Keratinocyte (primary cell): ENCODE results near the gene CACNA1I. TPM values are rescaled to one million over a fixed set of nuclear protein-coding genes. Genes with fewer than 3 reads are reported as not detected.

Experiments
- DNase-seq: peaks from one replicate; pipeline ENCODE4 v3.0.0-alpha.2; 2011; ENCODE audit warnings: low read depth, missing footprints, low spot score
- FAIRE-seq: peaks from 2 replicates; lab custom pipeline; 2011; peaks lifted over from hg19 to GRCh38; lab: Jason Lieb, UNC
- H2AFZ ChIP-seq: 2 replicates; pipeline ENCODE4 v1.6.0; 2012; ENCODE audit warnings: low read length, control low read depth, inconsistent platforms; ENCODE audit not compliant: control insufficient read depth
- H3K27ac ChIP-seq: 2 replicates; pipeline ENCODE4 v1.5.1; 2011; ENCODE audit warnings: low read length; ENCODE audit not compliant: control insufficient read depth, insufficient read depth
- H3K27me3 ChIP-seq: 3 replicates; pipeline ENCODE4 v1.6.0; 2011; ENCODE audit warnings: low read length; ENCODE audit not compliant: control insufficient read depth, insufficient read depth; ENCODE audit errors: extremely low read depth
- H3K36me3 ChIP-seq, 2 experiments: 2 replicates in 1 of 2; 3 replicates in 1 of 2; pipeline ENCODE4 v1.5.1; 2011; ENCODE audit warnings: low read length in 2 of 2, mild to moderate bottlenecking in 1 of 2; ENCODE audit not compliant: control insufficient read depth in 2 of 2, insufficient read depth in 2 of 2; ENCODE audit errors: extremely low read depth in 1 of 2
- H3K4me1 ChIP-seq: 3 replicates; pipeline ENCODE4 v1.5.1; 2011; ENCODE audit warnings: low read length; ENCODE audit not compliant: control insufficient read depth, insufficient read depth; ENCODE audit errors: extremely low read depth
- H3K4me2 ChIP-seq: 3 replicates; pipeline ENCODE4 v1.6.0; 2011; ENCODE audit warnings: low read depth, low read length; ENCODE audit not compliant: control insufficient read depth, insufficient read depth; ENCODE audit errors: extremely low read depth
- H3K4me3 ChIP-seq, 3 experiments: fragments of 200-600 bp in 1 of 3; sonication (generic) in 1 of 3; 2 replicates in 2 of 3; 3 replicates in 1 of 3; pipeline ENCODE4 v1.5.1; 2011 to 2016; ENCODE audit warnings: low read length in 3 of 3, mild to moderate bottlenecking in 3 of 3, control low read depth in 2 of 3, inconsistent platforms in 1 of 3, low read depth in 1 of 3, mixed read lengths in 1 of 3, mixed run types in 1 of 3, moderate library complexity in 1 of 3; ENCODE audit not compliant: control insufficient read depth in 2 of 3, insufficient read depth in 2 of 3; ENCODE audit errors: extremely low read depth in 1 of 3
- H3K79me2 ChIP-seq: 2 replicates; pipeline ENCODE4 v1.6.0; 2012; ENCODE audit warnings: low read length; ENCODE audit not compliant: control insufficient read depth, insufficient read depth
- H3K9ac ChIP-seq: 3 replicates; pipeline ENCODE4 v1.6.0; 2011; ENCODE audit warnings: low read length; ENCODE audit not compliant: control insufficient read depth, insufficient read depth; ENCODE audit errors: extremely low read depth
- H3K9me1 ChIP-seq: 3 replicates; pipeline ENCODE4 v1.6.0; 2011; ENCODE audit warnings: low read length; ENCODE audit not compliant: control insufficient read depth, insufficient read depth; ENCODE audit errors: extremely low read depth
- H3K9me3 ChIP-seq: 2 replicates; pipeline ENCODE4 v1.5.1; 2012; ENCODE audit warnings: low read depth, low read length; ENCODE audit not compliant: control insufficient read depth
- H4K20me1 ChIP-seq: 3 replicates; pipeline ENCODE4 v1.6.0; 2011; ENCODE audit warnings: low read length; ENCODE audit not compliant: control insufficient read depth, insufficient read depth; ENCODE audit errors: extremely low read depth
- EZH2 ChIP-seq: IDR thresholded peaks from one replicate; pipeline ENCODE4 v1.6.1; 2012; ENCODE audit warnings: inconsistent platforms, mild to moderate bottlenecking, low read length, moderate library complexity
- dilution Hi-C: fragments of 300-500 bp; cut with MboI; formaldehyde crosslinking; loops from one replicate; pipeline ENCODE4 v1.7.0; 2020; ENCODE audit warnings: low sequenced_read_pairs; ENCODE audit not compliant: extremely low pct_ligation_motif_present
- polyA plus RNA-seq, 5 experiments: library from polyadenylated mRNA; depleted of rRNA in 3 of 5; stranded (reverse) in 3 of 5; stranded (forward) in 1 of 5; unstranded in 1 of 5; fragments of >200 nt; gene quantifications; 1 replicate in 1 of 5; 2 replicates in 3 of 5; 3 replicates in 1 of 5; pipeline versions ENCODE4 v1.2.1 to v1.2.3, GENCODE V29; 2011 to 2012; ENCODE audit warnings: missing spikeins in 2 of 5, low read depth in 1 of 5, low replicate concordance in 1 of 5
- TF ChIP-seq, protein P1 (sequence below), 3 experiments: IDR thresholded peaks in 1 of 3; conservative IDR thresholded peaks in 1 of 3; optimal IDR thresholded peaks in 1 of 3; 2 replicates in 2 of 3; 3 replicates in 1 of 3; pipeline versions ENCODE3 to v1.5.1; 2011; ENCODE audit warnings: low read length in 3 of 3, mild to moderate bottlenecking in 3 of 3, moderate library complexity in 2 of 3, control low read depth in 1 of 3, inconsistent platforms in 1 of 3; ENCODE audit not compliant: insufficient read depth in 2 of 3; ENCODE audit errors: extremely low read depth in 1 of 3

CACNA1I gene
- polyA plus RNA-seq, 1 donor (not counting 4 experiments of a cell fraction or from before 2014, with no cell fraction given) = not detected

DNA sequence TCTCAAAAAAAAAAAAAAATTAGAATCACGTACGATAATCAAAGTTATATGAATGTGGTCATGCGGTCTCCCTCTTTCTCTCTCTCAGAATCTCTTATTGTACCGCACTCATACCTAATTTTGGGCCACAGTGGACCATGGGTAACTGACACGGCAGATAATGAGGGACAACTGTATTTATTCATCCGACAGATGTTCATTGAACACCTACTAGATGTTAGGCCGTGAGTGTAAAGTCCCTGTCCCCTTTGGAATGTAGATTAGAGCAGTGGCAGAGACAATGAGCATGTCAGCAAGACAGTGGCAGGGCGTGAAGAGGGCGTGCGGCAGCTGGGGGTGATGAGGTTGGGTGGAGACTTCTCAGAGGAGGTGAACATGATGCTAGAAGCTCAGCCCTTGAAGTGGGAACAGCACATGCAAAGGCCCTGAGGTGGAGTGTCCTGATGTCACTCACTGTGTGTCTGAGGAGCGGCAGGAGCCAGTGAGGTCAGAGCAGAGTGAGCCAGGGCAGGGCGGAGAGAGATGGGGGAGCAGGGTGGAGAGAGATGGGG lies 25.1 kb downstream of the CACNA1I start:
- Histone ChIP-seq H3K9me3 (no peaks in the 10 kb centered on the region), H3K36me3 (no peaks in the 10 kb centered on the region), H4K20me1 (no peaks in the 10 kb centered on the region), H3K9me1 (no peaks in the 10 kb centered on the region), H3K9ac (no peak overlapping the region), H3K4me2 (no peak overlapping the region), H2AFZ (no peak overlapping the region), H3K4me1 (peaks cover 12% of the 10 kb centered on the region), H3K27ac (no peak overlapping the region), H3K4me3 (no peak overlapping the region), H3K79me2 (no peaks in the 10 kb centered on the region), H3K27me3 (peaks cover 20% of the 10 kb centered on the region)
- dilution Hi-C loops = no loop called here
- DNase-seq (no peak), FAIRE-seq (no peak)
- no peak for TF ChIP-seq EZH2
- TF ChIP-seq, protein P1, sequence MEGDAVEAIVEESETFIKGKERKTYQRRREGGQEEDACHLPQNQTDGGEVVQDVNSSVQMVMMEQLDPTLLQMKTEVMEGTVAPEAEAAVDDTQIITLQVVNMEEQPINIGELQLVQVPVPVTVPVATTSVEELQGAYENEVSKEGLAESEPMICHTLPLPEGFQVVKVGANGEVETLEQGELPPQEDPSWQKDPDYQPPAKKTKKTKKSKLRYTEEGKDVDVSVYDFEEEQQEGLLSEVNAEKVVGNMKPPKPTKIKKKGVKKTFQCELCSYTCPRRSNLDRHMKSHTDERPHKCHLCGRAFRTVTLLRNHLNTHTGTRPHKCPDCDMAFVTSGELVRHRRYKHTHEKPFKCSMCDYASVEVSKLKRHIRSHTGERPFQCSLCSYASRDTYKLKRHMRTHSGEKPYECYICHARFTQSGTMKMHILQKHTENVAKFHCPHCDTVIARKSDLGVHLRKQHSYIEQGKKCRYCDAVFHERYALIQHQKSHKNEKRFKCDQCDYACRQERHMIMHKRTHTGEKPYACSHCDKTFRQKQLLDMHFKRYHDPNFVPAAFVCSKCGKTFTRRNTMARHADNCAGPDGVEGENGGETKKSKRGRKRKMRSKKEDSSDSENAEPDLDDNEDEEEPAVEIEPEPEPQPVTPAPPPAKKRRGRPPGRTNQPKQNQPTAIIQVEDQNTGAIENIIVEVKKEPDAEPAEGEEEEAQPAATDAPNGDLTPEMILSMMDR (optimal IDR thresholded peaks at IDR 0.05 in 1 of 3, IDR thresholded peaks at IDR 0.05 in 1 of 3, conservative IDR thresholded peaks at IDR 0.05 in 1 of 3; ENCODE audit: extremely low read depth in 1 of 3, insufficient read depth in 2 of 3, low read length in 3 of 3) = no peak

DNA sequence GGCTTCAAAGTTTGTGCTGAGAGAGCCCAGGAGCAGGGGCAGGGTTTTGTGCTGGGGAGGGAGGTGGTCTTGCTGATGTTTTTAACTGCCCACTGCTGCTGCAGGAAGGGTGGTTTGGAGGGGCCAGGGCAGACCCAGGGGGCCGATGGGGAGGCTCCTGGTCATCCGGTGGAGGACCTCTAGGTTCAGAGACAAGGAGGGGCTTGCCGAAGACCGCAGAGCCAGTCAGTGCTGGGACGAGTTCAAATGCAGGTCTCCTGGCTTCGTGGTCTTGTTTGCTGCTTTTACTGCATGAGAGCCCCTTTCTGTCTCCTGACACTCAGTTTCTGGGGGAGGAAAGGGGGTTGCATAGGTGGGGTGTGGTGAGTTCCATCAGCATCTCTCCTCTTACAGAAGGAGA lies 26.0 kb downstream of the CACNA1I start:
- Histone ChIP-seq H3K4me1 (peaks cover 12% of the 10 kb centered on the region), H3K36me3 (no peaks in the 10 kb centered on the region), H3K9me1 (no peaks in the 10 kb centered on the region), H3K4me2 (no peak overlapping the region), H2AFZ (no peak overlapping the region), H3K9ac (no peak overlapping the region), H3K9me3 (no peaks in the 10 kb centered on the region), H4K20me1 (no peaks in the 10 kb centered on the region), H3K27me3 (peaks cover 26% of the 10 kb centered on the region), H3K27ac (no peak overlapping the region), H3K79me2 (no peaks in the 10 kb centered on the region), H3K4me3 (no peak overlapping the region)
- DNase-seq (no peak), FAIRE-seq (no peak)
- dilution Hi-C loops = no loop called here
- no peak for TF ChIP-seq EZH2
- TF ChIP-seq, protein P1 (optimal IDR thresholded peaks at IDR 0.05 in 1 of 3, IDR thresholded peaks at IDR 0.05 in 1 of 3, conservative IDR thresholded peaks at IDR 0.05 in 1 of 3; ENCODE audit: extremely low read depth in 1 of 3, insufficient read depth in 2 of 3, low read length in 3 of 3) = no peak
